NCI-H1092 (cell line): ENCODE measurements around the gene RAB25.
"Not testable (repeated sequence)": the region's sequence is repeated elsewhere in the genome, so short reads cannot be mapped to it uniquely, and the experiment has no call there.

Experiments used
- DNase-seq: peaks from one replicate; lab custom pipeline; 2025; lab: John Stamatoyannopoulos, UW

RAB25 gene

GRCh38 chr1:156060937-156061636 is at the start of gene RAB25:
Gene RAB25 (plus strand): TSS chr1:156061160. CDS start chr1:156061401, 241 bp downstream.
- no peak for DNase-seq

- no peak for DNase-seq
These were observed 48.7 kb upstream of the RAB25 start for GRCh38 chr1:156012051-156012817.

- no peak for DNase-seq
These were observed 46.1 kb upstream of the RAB25 start for GRCh38 chr1:156014829-156015228.

GRCh38 chr1:156019946-156020292 is 41.0 kb upstream of the RAB25 start:
- DNase-seq = no peak

- peak; percentile 96 for DNase-seq
These were observed 40.5 kb upstream of the RAB25 start, which contains the start of gene SSR2 for GRCh38 chr1:156020293-156021092. Gene SSR2 (minus strand): TSS chr1:156020951. CDS start chr1:156020167, 784 bp downstream.

GRCh38 chr1:156021093-156021428 is 39.9 kb upstream of the RAB25 start:
- no peak for DNase-seq

- DNase-seq = no peak
These were observed 39.0 kb upstream of the RAB25 start for GRCh38 chr1:156021954-156022353.

GRCh38 chr1:156024801-156025200 is 36.2 kb upstream of the RAB25 start:
- no peak for DNase-seq

GRCh38 chr1:156025876-156026275 is 35.1 kb upstream of the RAB25 start:
- DNase-seq = peak; percentile 31

GRCh38 chr1:156026588-156026987 is 34.4 kb upstream of the RAB25 start:
- DNase-seq = no peak

GRCh38 chr1:156033011-156033410 is 27.9 kb upstream of the RAB25 start:
- DNase-seq = no peak

- not testable (repeated sequence) for DNase-seq
These were observed 26.0 kb upstream of the RAB25 start for GRCh38 chr1:156034991-156035390.

GRCh38 chr1:156042828-156043227 is 18.1 kb upstream of the RAB25 start:
- no peak for DNase-seq

GRCh38 chr1:156045076-156045475 is 15.9 kb upstream of the RAB25 start:
- no peak for DNase-seq

- DNase-seq = no peak
These were observed 12.2 kb upstream of the RAB25 start for GRCh38 chr1:156048663-156049258.

GRCh38 chr1:156050376-156050775 is 10.6 kb upstream of the RAB25 start:
- no peak for DNase-seq

GRCh38 chr1:156051011-156051725 is 9.8 kb upstream of the RAB25 start:
- no peak for DNase-seq

- peak; percentile 77 for DNase-seq
These were observed 7.8 kb upstream of the RAB25 start for GRCh38 chr1:156052862-156053767.

- peak; percentile 83 for DNase-seq
These were observed 7.0 kb upstream of the RAB25 start, which contains the start of gene UBQLN4 for GRCh38 chr1:156053768-156054499. Gene UBQLN4 (minus strand): TSS chr1:156053798. CDS start chr1:156053701, 97 bp downstream.
